GM12878 (cell line): ENCODE data around the gene CRTAP. TPM values are rescaled to one million over a fixed set of nuclear protein-coding genes. Genes with fewer than 3 reads are reported as not detected.
"Not testable (repeated sequence)": the region's sequence is repeated elsewhere in the genome, so short reads cannot be mapped to it uniquely, and the experiment has no call there.

Source experiments
- ATAC-seq: fragments of 200-7000 bp; cut with Tn5 transposase; 3 replicates; pipeline ENCODE4 v1.9.1; 2020; ENCODE audit warnings: mild to moderate bottlenecking, moderate library complexity
- BruUV-seq: library from RNA; stranded (reverse); fragments of 400-500 nt; replicated peaks from 2 replicates; lab custom pipeline; 2021; lab: Mats Ljungman, UMichigan
- CTCF ChIA-PET: fragments of 300-600 bp; sonication (Branson Sonifier 250); formaldehyde crosslinking; extraction: SDS; loops from one replicate; lab custom pipeline; 2021; ENCODE audit warnings: inconsistent platforms; lab: Yijun Ruan, JAX
- POLR2A ChIA-PET: fragments of 350-600 bp; formaldehyde crosslinking; extraction: SDS; loops from one replicate; lab custom pipeline; 2021; ENCODE audit warnings: inconsistent platforms; lab: Charles Lee
- RAD21 ChIA-PET: fragments of 300-600 bp; sonication (Branson Sonifier 250); formaldehyde crosslinking; loops from one replicate; lab custom pipeline; 2023; ENCODE audit warnings: antibody characterized with exemption; ENCODE audit not compliant: unreplicated experiment; lab: Charles Lee
- SMC1A ChIA-PET: fragments of 300-600 bp; sonication (Branson Sonifier 250); formaldehyde crosslinking; loops from one replicate; lab custom pipeline; 2023; ENCODE audit not compliant: unreplicated experiment, uncharacterized antibody; lab: Charles Lee
- DNase-seq: peaks from one replicate; pipeline ENCODE4 v3.0.0-alpha.2; 2011; ENCODE audit warnings: low read depth, low spot score
- FAIRE-seq: peaks from 3 replicates; lab custom pipeline; 2011; peaks lifted over from hg19 to GRCh38; lab: Jason Lieb, UNC
- H2AFZ ChIP-seq: 2 replicates; pipeline ENCODE4 v1.6.0; 2011; ENCODE audit warnings: low read depth, low read length, control low read depth; ENCODE audit not compliant: control insufficient read depth
- H3K27ac ChIP-seq: 2 replicates; pipeline ENCODE4 v1.5.1; 2011; ENCODE audit warnings: control low read depth; ENCODE audit not compliant: control insufficient read depth, insufficient read depth
- H3K27me3 ChIP-seq, 2 experiments: replicated peaks in 1 of 2; 2 replicates each; pipeline versions ENCODE4 v1.6.0 to v1.6.1; 2011; ENCODE audit warnings: low read length in 1 of 2; ENCODE audit not compliant: control insufficient read depth in 2 of 2, insufficient read depth in 2 of 2
- H3K36me3 ChIP-seq, 2 experiments: 2 replicates each; pipeline ENCODE4 v1.5.1; 2011; ENCODE audit warnings: low read length in 1 of 2; ENCODE audit not compliant: control insufficient read depth in 2 of 2, insufficient read depth in 2 of 2
- H3K4me1 ChIP-seq: 2 replicates; pipeline ENCODE4 v1.6.1; 2011; ENCODE audit warnings: mild to moderate bottlenecking, low read length, moderate library complexity, mixed read lengths; ENCODE audit not compliant: control insufficient read depth, insufficient read depth
- H3K4me2 ChIP-seq: 2 replicates; pipeline ENCODE4 v1.6.0; 2011; ENCODE audit warnings: control low read depth; ENCODE audit not compliant: control insufficient read depth, insufficient read depth
- H3K4me3 ChIP-seq: fragments of 200-600 bp; sonication (generic); 2 replicates; pipeline ENCODE4 v1.5.1; 2016
- H3K79me2 ChIP-seq: 2 replicates; pipeline ENCODE4 v1.6.0; 2011; ENCODE audit warnings: low read length; ENCODE audit not compliant: control insufficient read depth, insufficient read depth
- H3K9ac ChIP-seq: 2 replicates; pipeline ENCODE4 v1.8.0; 2011; ENCODE audit warnings: low read length, control low read depth, mixed read lengths; ENCODE audit not compliant: control insufficient read depth, insufficient read depth
- H3K9me3 ChIP-seq: replicated peaks from 3 replicates; pipeline ENCODE4 v1.5.1; 2011; ENCODE audit warnings: mild to moderate bottlenecking, low read length; ENCODE audit not compliant: control insufficient read depth, insufficient read depth
- H4K20me1 ChIP-seq: 2 replicates; pipeline ENCODE4 v1.6.0; 2011; ENCODE audit not compliant: control insufficient read depth, insufficient read depth
- ETV6 ChIP-seq, 2 experiments: fragments of 450-650 bp in 1 of 2; IDR thresholded peaks in 1 of 2; conservative IDR thresholded peaks in 1 of 2; 2 replicates each; pipeline ENCODE4 v1.6.1; 2014; ENCODE audit warnings: antibody characterized with exemption in 1 of 2, borderline replicate concordance in 1 of 2, low read depth in 1 of 2, mild to moderate bottlenecking in 1 of 2, moderate library complexity in 1 of 2
- MEF2A ChIP-seq: IDR thresholded peaks from 2 replicates; pipeline ENCODE4 v1.6.1; 2011; ENCODE audit warnings: low read depth, mild to moderate bottlenecking, low read length, moderate library complexity; ENCODE audit not compliant: insufficient read depth
- ZNF384 ChIP-seq: IDR thresholded peaks from 2 replicates; pipeline ENCODE4 v1.6.1; 2012; ENCODE audit warnings: low read depth, mild to moderate bottlenecking, low read length, improper control_type of control experiment, borderline replicate concordance
- WGBS: methylation state at CpG from one replicate; pipeline ENCODE4 v1.1.6; 2016; ENCODE audit warnings: low lambda C conversion rate; ENCODE audit not compliant: insufficient replicate concordance, insufficient coverage; ENCODE audit errors: missing lambda C conversion rate; 5-methylcytosine and 5-hydroxymethylcytosine counted together
- in situ Hi-C: fragments of 300-500 bp; cut with MboI; formaldehyde crosslinking; loops from 9 replicates; pipeline ENCODE4 v1.14.3; 2018; ENCODE audit warnings: mixed read lengths
- intact Hi-C: fragments of 100-400 bp; cut with micrococcal nuclease; formaldehyde crosslinking; loops from one replicate; pipeline ENCODE4 v1.14.2; 2022; ENCODE audit not compliant: unreplicated experiment
- polyA plus RNA-seq, 11 experiments: library from polyadenylated mRNA; depleted of rRNA in 4 of 11; unstranded in 6 of 11; stranded (reverse) in 5 of 11; fragments of >200 nt; fragmentation: Nextera tagmentation in 4 of 11; fragmentation: Illumina TruSeq in 1 of 11; extraction: Ambion mirVana in 4 of 11; extraction: Trizol in 1 of 11; gene quantifications; 1 replicate in 1 of 11; 2 replicates in 10 of 11; pipeline versions ENCODE4 v1.2.1 to v1.2.3, GENCODE V29; 2011 to 2016; ENCODE audit warnings: inconsistent platforms in 2 of 11, missing spikeins in 2 of 11, low read depth in 1 of 11
- total RNA-seq, 4 experiments: library from RNA; depleted of rRNA in 3 of 4; stranded (reverse); fragments of >200 nt in 3 of 4; fragmentation: Illumina TruSeq in 1 of 4; extraction: Trizol in 1 of 4; gene quantifications; 2 replicates each; pipeline versions ENCODE4 v1.2.1 to v1.2.3, GENCODE V29; 2013 to 2021

CRTAP gene
- total and polyA plus RNA-seq, 10 of the 15 experiments (the other 5 are each of a cell fraction or from before 2014, with no cell fraction given) = 6.0 to 42.3 (median 23.3) TPM

DNA sequence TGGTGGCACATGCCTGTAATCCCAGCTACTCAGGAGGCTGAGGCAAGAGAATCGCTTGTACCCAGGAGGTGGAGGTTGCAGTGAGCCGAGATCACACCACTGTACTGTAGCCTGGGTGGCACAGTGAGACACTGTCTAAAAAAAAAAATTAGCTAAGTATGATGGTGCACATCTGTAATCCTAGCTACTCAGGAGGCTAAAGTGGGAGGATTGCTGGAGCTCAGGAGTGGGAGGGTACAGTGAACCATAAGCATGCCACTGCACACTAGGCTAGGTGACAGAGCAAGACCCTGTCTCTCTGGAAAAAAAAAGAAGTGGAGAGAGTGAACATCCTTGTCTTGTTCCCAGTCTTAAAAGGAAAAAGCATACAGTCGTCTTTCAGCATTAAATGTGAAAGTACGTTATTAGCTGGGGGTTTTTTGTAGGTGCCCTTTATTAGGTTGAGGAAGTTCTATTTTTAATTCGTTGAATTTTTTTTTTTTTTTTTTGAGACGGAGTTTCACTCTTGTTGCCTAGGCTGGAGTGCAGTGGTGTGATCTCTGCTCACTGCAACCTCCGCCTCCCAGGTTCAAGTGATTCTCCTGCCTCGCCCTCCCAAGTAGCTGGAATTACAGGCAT lies 25.3 kb downstream of the CRTAP start:
- ChIA-PET SMC1A (interaction anchor here (0.7 to 3.9 kb wide), 4 partner anchors 7 to 233 kb away, joined by 3 to 16 read pairs (median 8); no protein-coding TSS in a partner anchor), CTCF (interaction anchor here (0.6 to 13.7 kb wide), 5 partner anchors 6 to 235 kb away, joined by 3 to 319 read pairs (median 5); no protein-coding TSS in a partner anchor), RAD21 (interaction anchor here (0.7 to 2.4 kb wide), 4 partner anchors 8 to 234 kb away, joined by 3 to 11 read pairs (median 6); no protein-coding TSS in a partner anchor), POLR2A (interaction anchor here (0.7 kb wide), 2 partner anchors 60 to 446 kb away, joined by 4 to 8 read pairs; no protein-coding TSS in a partner anchor)
- in situ Hi-C loops, FAIRE-seq, H3K36me3 ChIP-seq, intact Hi-C loops, H4K20me1 ChIP-seq, H3K27me3 ChIP-seq, BruUV-seq, H3K79me2 ChIP-seq, H3K9me3 ChIP-seq: not testable (repeated sequence)
- ATAC-seq (peak; percentile 86), DNase-seq (peak; percentile 25)
- TF ChIP-seq MEF2A = 0 out of 2 replicates have a peak, but pooled peaks have one; percentile 23
- TF ChIP-seq ZNF384 = peak; percentile 21; the same call in 1 of the 2 replicates
- peaks cover 11% of the 10 kb centered on the region; the same call in 1 of the 2 replicates for H3K4me1 ChIP-seq
- H3K9ac ChIP-seq = peak overlapping the region; percentile 26
- peak overlapping the region; percentile 64 for H3K27ac ChIP-seq
- peak overlapping the region; percentile 17; the same call in 1 of the 2 replicates for H3K4me3 ChIP-seq
- H3K4me2 ChIP-seq = peak overlapping the region; percentile 72
- 2% methylated on average over 7 of the region's 8 CpGs for WGBS
- peak overlapping the region; percentile 66 for H2AFZ ChIP-seq

DNA sequence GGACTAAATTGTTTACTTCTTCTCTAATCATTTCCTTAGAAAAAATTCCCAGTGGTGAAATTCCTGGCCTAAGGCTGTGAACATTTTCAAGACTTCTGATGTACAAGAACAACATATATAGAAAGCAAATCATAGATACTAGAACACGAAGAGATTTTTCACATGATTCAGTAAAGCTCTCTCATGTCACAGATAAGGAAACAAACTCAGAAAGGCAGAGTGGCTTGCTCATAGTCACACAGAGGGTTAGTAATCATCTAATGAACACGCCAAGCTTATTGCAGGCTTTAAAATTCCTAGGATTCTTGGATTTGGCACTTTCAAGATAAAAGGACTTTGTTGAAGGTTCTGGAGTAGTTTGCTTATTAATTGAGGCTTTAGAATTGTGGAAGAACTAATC lies 26.2 kb downstream of the CRTAP start:
- H3K9me3 ChIP-seq = no peaks in the 10 kb centered on the region
- H3K27ac ChIP-seq = no peak overlapping the region
- H2AFZ ChIP-seq = no peak overlapping the region
- ChIA-PET SMC1A (interaction anchor here (0.7 to 3.9 kb wide), 3 partner anchors 8 to 233 kb away, joined by 3 to 16 read pairs (median 12); no protein-coding TSS in a partner anchor), RAD21 (interaction anchor here (0.7 to 2.4 kb wide), 3 partner anchors 9 to 233 kb away, joined by 3 to 11 read pairs (median 9); no protein-coding TSS in a partner anchor), CTCF (interaction anchor here (12.2 to 13.7 kb wide), 2 partner anchors 7 to 234 kb away, joined by 136 to 319 read pairs; no protein-coding TSS in a partner anchor), POLR2A (interaction anchor here (0.7 kb wide), 1 partner anchor 59 kb away, joined by 8 read pairs; no protein-coding TSS in a partner anchor)
- in situ Hi-C loops (no loop called here), intact Hi-C loops (no loop called here)
- DNase-seq (no peak), FAIRE-seq (no peak), ATAC-seq (no peak)
- H3K9ac ChIP-seq = no peak overlapping the region
- H3K4me2 ChIP-seq = no peak overlapping the region
- no peak overlapping the region for H3K4me3 ChIP-seq
- no peaks in the 10 kb centered on the region; a peak in 2 of 4 replicates for H3K36me3 ChIP-seq
- H3K79me2 ChIP-seq = no peaks in the 10 kb centered on the region
- TF ChIP-seq ETV6 (conservative IDR thresholded peaks at IDR 0.05 in 1 of 2, IDR thresholded peaks at IDR 0.05 in 1 of 2; ENCODE audit: borderline replicate concordance in 1 of 2, low read depth in 1 of 2) = no peak
- H3K4me1 ChIP-seq = peaks cover 11% of the 10 kb centered on the region; the same call in 1 of the 2 replicates
- no peaks in the 10 kb centered on the region for H4K20me1 ChIP-seq
- WGBS = 77% methylated on average over 2 of the region's 2 CpGs
- no peaks in the 10 kb centered on the region for H3K27me3 ChIP-seq
- no TSS peak for BruUV-seq
